Stimulated activated CD8-positive, alpha-beta memory T cell treated with anti-CD3 and anti-CD28 coated beads, Interleukin-15, amount 100 ng/mL, for 4 hours (primary cell): Measurements from ENCODE around the gene ATP13A4.
"Not testable (repeated sequence)": the region's sequence is repeated elsewhere in the genome, so short reads cannot be mapped to it uniquely, and the experiment has no call there.

Experiments
- DNase-seq, 2 donors: peaks; one replicate each; pipeline ENCODE4 v3.0.0-alpha.2; 2020; ENCODE audit warnings: low read depth in 2 of 2

ATP13A4 gene

DNA sequence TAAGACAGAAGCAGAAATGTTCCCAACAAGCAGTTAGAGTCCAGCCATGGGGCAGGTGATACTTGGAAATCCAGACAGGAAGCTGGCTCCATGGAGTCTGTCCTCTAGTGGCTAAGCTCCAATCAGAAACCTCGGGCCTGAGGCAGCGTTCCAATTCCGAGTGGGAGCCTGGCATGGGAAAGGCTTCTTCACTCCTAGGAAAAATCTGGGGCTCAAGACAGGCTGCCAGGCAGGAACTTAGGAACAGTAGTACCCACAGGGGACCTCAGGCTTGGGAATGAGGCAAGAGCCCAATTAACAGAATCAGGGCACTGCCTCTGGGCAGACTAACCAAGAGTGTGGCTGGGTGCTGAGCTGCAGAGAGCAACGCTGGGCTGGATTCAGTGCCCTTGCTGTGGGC, 6.2 kb upstream of the ATP13A4 start:
- DNase-seq: no peak

DNA sequence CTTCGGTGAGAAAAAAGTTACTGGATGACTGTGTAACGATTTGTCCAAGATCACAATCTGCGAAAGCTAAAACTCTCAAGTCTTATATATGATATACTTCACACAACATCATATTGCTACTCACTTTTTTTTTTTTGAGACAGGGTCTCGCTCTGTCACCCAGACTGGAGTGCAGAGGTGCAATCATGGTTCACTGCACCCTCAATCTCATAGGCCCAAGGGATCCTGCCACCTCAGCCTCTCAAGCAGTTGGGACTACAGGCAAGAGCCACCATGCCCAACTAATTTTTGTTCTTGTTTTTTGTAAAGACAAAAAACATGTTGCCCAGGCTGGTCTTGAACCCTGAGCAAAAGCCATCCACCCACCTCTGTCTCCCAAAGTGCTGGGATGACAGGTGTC, 5.4 kb upstream of the ATP13A4 start:
- no peak for DNase-seq

DNA sequence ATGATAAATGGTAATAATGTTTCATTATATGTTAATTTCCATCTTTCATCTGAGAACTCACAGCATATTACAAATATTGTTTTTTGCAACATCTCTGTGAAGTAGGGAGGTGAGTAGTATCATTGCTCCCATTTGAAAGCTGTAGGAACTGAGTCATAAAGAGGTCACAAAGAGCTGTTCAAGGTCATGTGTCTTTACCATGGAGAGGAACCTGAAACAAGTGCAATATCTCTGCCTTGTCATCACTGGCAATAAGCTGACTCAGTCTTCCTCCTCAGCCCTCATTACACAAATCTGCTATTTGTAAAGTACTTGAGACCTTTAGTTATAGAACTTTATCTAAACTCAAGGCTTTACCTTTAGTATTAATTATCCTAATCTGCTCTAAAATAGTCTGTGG, 4.4 kb upstream of the ATP13A4 start:
- DNase-seq: no peak

DNA sequence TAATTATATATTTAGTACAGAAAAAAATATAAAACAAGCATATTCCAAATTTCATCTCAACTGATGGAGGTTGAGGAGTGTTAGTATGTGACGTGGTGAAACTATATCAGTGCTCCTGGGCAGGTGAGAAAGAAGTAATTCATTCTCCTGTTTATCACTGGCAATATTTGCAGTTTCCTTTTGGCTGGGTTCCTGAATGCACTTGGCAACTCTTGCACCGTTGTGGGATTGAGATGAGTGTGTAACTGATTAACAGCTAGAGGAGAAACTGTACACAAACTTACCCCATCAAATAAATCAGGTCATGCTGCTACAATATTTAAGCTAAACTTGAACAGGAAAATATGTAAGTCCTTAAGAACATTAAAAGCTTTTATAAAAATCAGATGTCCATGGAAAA, 2.1 kb upstream of the ATP13A4 start:
- no peak for DNase-seq

DNA sequence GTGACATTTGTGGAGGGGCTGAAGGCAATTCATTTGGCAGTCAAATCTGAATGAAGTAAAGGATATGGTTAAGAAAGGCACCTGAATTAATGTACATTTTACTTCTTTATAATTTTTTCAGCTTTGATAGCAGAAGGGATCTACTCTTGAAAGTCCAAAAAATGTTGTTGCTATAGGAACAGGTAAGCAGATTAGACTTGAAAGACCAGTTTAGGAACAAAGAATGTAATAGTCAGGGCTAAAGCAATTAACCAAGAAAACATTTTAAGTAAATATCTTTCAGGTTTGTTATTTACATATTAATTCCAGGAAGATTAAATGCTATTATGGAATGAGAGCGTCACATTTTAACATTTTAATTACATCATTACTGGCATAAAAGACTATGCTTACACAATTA, 1.1 kb downstream of the ATP13A4 start:
- no peak for DNase-seq

DNA sequence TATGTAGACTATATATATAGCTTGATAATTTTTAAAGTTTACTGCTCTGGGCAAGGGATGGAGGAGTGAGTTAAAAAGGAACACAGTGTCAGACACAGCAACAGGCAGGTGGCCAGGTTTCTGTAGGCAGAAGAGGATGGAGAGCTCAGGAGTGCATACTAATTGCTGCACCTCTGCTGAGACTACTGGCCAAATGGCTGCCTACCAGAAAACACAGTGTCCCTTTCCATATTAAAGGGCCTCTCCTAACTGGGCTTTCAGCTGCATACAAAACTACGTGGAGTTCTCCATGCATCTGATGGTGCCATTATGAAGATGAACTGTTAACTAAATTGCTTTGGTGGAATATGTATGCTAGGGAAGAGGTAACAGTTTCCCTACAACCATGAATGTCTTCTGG, 1.8 kb downstream of the ATP13A4 start:
- no peak for DNase-seq

DNA sequence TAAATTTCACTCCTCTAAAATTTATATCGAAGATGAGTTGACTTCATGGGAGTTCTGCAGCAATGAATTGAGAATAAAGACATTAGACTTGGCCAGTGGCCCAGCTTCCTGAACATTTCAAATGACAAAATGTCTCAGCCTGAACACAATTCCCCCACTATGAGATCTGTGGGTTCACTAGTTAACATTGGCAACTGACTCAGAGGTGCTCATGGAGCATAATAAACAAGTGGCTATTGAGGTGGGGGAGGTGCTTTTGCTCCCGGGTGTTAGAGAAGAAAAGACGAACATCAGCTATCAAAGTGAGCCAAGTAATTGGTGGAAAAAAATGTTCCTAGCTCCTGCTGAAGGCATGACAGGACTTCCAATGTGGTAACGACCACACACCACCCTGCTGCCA, 6.3 kb downstream of the ATP13A4 start:
- DNase-seq: no peak

DNA sequence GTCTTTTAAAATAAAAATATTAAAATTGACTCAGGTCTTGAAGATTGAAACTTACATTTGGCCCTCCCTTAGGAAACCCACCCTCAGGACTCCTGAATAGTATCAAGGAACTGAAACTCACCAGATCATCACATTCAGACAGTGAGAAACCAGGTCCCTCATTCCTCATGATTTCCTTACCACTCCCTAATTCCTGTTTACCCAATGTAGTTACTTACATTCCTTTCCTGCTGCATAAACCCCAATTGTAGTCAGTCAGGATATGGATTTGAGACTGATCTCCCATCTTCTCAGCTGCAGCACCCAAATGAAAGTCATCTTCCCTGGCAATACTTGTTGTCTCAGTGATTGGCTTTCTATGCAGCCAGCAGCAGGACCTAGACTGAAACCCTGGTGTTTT, 8.6 kb downstream of the ATP13A4 start:
- DNase-seq: no peak

DNA sequence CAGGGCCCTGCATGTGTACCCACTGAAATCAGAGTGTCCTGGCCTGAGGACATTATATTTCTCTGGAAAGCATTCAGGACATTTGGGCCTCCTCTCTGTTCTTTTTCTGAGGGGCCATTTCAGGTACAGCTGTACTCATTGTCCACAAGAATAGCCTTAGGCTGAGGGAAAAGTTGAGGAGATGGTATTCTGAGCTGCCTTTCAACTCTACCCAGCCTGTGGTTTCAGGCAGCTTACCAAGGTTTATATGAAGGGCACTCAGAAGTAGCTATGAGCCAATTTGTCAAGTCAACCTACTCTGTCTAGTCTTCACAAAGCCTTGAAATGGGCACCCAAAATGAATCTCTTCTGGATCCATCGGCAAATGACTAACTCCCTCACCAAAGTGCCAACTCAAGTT, 9.4 kb downstream of the ATP13A4 start:
- DNase-seq: no peak

DNA sequence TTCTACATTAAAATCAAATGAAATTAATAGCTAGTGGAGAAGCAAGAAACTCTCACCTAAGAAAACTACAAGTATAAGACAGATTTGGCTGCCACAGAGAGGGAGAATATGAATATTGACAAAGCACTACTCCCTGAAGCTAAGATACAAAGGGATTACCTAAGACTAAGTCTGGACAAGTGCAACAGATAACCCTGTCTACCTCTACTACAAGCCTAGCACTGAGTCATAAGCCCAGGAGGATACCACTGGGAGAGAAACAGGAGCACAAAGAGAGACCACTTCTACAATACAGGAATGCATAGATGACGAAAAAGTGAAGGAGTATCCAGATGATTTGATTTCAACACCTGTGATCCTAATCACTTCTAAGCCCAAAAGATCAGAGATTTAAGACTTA, 10.4 kb downstream of the ATP13A4 start:
- DNase-seq: no peak

DNA sequence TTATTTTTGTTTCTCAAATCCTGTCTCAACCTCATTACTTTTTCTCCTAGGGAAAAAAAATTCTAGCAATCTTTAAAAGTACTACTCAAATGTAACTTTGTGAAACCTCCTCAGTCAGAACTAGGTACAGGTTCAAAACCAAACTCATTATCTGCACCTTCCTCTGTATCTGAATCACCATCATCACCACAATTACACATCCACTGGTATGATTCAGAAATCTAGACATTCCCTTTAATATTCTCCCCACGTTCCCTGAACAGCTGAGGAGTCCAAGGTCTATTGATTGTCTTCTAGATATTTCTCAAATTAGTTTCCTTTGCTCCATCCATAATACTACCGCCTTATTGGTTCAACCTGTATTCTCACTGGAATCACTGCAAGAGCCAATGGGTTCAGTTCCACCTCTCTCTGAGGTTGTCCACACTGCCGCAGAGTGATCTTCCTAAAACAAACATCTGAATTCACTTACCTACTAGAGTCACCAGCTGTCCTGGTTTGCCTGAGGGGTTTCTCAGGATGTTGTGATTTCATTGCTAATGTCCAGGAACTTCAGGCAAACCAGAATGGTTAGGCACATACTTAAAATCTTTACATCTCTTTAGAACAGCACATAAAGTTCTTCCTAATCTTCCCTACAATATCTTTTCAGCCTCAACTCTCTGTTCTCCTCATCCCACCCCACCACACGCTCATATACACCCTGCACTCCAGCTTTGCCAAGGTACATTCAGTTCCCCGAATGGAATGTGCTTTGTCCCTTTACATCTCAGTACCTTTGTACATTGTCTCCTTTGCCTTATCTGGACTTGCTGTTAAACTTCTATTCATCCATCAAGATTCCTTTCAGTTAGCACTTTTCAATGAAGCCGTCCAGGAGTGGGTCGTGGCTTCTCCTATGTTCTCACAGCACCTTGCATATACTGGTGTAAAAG, 24.2 kb downstream of the ATP13A4 start:
- no peak for DNase-seq

DNA sequence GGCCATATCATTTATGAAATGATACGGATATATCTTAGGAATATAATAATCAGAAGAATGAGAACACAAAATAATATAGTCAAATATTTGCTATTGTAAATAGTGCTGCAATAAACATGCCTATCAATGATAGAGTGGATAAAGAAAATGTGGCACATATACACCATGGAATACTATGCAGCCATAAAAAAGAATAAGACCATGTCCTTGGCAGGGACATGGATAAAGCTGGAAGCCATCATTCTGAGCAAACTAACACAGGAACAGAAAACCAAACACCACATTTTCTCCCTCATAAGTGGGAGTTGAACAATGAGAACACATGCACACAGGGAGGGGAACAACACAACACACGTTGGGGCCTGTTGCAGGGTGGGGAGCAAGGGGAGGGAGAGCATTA, 28.6 kb downstream of the ATP13A4 start:
- not testable (repeated sequence) for DNase-seq

DNA sequence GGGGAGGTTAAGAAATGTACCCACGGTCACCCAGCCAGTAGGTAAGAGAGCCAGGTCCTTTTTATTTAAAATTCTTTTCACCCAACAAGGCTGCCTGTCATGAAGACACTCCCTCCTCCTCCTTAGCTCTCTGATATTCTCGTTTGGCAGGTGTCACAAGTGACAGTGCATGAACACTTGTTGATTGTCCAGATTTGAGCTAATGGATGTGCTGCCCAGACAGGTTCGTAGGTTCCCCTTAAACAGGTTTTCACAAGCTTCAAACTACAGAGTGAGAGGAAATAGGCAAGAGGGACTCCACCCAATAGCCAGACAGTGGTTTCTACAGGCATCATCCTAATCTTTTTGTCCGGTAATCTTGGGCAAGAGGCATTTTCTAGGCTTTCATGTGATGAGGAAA, 32.2 kb downstream of the ATP13A4 start:
- no peak for DNase-seq

DNA sequence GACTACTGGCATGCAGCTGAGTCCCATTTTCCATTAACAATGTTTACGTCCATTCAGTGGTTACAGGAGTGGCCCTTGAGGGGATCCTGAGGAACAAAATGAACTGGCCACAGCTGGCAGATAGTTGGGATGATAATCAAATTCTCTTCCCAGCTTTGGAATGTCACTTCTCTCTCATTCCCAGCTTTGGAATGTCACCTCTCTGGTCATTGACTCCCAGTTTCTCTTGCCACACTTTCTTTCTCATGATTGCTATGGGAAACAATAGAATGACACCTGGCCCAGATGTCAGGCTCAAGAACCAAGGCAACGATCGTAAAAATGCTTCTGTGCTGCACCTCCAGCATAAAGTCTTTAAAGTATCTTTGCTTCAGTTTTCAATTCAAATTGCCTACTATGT, 34.0 kb downstream of the ATP13A4 start:
- DNase-seq: no peak

DNA sequence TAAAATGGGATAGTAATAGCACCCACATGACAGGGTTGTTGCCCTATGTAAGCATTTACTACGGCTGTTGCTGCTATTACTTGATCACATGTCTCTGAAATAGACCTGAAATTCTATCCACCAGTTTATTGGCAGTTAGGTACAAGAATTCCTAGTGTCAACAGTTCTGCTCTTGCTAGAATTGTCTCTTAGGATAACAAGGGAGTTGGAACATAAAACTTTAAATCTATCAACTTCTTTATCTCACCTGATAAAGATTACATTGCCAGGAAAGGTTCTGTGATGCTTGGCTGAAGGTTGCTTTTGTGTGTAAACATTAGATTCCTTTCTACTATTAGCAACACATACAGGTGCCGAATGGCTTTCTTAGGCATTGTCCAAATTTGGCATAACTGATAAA, 38.7 kb downstream of the ATP13A4 start:
- no peak for DNase-seq

DNA sequence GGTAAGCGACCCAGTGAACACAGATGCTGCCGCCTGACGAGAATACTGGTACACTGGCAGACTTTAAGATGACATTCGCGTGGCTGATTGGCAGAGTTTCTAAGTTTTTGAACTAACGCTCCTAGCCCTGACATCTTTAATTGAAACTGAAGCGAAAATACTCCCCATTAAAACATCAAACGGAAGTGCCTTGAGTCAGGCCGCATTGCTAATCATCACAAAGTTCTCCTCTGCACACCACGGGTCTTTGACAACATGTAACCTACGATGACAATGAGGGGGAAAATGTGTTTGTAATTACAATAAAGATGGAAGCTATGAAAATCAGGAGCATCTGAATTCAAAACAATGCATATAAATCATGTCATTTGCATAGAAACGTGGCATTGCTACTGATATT, 44.5 kb downstream of the ATP13A4 start:
- DNase-seq: no peak

DNA sequence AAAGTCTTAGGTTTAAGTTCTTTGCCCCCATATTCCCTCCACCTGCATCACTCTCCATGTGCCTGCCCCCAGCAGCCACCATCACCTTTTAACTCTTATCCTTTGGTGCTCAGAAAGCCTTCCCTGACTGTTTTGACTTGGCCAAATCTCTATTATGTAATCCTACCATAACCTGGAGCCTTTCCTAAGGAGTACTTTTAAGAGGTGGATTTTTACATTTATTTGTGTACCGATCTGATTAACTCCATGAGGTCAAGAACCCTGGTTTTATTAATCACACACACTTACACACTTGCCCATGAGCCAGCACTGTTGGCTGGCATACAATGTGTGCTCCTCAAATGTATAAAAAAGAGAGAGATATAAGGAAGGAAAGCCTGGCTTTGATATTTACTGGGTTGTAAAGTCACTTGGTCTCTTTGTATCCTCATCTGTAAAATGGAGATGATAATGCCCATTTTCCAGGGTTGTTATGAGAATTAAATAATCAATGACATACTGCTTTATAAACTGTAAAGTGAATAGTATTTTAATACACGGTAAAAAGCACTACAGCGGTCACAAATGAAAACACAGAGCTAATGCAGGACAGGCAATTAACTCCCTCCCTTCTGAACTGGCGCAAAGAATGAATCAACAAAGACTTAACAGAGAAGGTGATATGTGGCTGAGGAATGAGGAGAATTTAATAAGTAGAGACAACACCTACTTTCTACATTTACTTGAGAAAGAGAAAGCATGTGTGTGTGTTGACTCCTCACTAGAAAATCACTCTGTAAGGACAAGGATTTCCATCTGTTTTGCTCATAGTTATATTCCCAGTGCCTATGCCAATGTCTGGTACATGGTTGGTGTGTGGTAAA, 45.4 kb downstream of the ATP13A4 start:
- no peak for DNase-seq

DNA sequence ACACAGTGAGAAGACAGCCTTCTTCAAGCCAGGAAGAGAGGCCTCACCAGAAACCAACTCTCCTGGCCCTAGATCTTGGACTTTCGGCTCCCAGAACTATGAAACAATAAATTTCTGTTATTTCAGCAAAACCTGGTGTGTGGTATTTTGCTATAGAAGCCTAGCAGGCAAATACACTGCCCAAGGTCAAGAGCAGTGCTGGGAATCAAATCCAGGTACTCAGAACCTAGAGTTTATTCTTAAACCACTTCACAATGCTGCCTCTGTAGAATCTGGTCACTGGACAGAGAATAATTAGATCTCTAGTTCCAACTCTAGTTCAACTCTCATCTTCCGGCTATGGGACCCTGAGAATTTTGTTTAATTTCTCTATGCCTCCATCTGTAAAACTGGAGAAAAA, 46.6 kb downstream of the ATP13A4 start:
- DNase-seq: no peak

DNA sequence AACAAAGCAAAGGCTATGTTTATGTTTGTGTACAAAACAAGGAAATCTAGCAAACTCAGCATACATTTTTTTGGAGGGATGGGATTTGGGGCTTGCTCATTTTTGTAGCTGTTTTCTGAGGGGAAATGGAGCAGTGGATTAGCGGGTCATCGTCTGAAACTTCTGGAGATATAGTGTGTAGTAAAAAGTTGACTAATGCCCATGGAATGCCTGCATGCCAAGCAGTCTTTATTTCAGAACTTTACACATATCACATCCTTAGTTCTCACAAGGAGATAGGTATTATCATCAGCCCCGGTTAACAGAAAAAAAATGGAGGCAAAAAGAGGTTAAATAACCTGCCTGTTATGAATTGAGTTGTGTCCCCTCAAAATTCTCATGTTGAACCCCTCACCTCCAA, 47.1 kb downstream of the ATP13A4 start:
- no peak for DNase-seq

DNA sequence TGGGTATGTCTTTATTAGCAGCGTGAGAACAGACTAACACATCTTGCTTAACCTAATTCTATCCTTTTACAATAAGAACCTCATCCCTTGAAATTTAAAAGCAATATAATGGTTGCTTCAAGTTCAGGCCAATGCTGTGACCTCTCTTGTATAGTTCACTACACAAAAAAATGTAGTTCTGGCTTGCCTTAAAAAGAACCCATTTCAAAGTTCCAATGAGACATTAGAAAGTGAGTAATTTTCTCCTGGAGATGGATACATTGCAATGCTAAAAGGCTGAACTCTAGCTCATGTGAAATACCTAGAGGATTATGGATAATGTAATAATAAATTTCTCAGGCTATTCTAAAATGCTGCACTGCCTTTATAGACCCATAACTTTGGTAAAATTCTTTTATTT, 47.8 kb downstream of the ATP13A4 start:
- no peak for DNase-seq

DNA sequence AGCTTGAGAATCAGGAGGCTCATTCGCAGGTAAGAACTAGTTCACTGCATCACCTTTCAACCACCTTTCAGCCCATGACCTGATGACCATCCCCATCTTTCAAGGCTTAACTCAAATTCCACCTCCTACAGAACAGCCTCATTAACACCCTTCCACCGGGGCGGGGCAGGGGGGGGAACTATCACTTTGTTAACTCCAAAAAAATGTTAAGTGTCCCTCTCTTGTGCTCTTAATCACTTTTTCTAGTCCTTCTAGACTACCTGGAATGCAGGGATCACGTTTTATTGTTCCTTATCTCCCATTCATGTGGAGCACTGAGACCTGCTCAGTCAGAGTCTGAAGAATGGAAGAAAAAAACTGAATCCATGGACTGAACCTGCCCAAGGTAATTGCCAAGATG, 51.8 kb downstream of the ATP13A4 start:
- no peak for DNase-seq

DNA sequence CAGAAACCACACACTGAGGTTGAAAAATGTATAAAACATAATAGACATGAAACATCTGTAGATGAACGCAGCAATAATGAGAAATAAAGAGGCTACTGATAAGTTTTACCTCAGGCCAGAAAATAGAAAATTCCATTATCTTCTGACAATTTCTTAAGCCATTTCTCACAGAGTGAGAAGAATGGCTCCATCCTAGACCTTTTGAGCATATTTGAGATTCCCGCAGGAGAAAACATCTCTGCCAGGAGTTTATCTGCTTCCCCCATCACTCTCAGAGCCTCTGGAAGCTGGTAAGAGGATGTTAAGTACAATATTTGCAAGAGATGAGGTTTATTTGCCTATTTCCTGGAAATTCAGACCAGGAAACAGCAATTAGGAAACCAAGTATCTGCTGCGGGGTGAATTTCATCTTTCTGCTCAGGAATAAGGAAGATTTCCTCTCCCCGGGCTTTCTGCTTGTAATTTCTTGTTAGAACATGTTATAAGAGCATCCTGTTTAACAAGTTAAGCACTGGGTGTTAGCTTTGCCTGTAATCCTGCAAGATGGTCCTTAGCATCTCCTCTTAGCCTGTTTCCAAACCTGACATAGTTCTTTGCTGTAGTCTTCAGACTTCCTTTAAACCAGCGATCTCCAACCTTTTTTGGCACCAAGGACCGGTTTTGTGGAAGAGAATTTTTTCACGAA, 54.8 kb downstream of the ATP13A4 start:
- DNase-seq: no peak
